ENCODE measurements around the gene DIPK1A. TPM values are rescaled to one million over a fixed set of nuclear protein-coding genes. Genes with fewer than 3 reads are reported as not detected.

Gene DIPK1A
- total and polyA plus RNA-seq, 12 donors: 0.91 to 10.2 (median 3.0) TPM

- intact Hi-C loops (cut with DNase I): loop anchor here in 1 of 2 donors (10.0 kb wide), 1 partner anchor 113 kb away; the partner anchor contains the start of gene DIPK1A
- WGBS, 4 donors: 76 to 89% (median 86%) methylated on average over 2 of the region's 2 CpGs
These were observed 109.5 kb downstream of the DIPK1A start for GRCh38 chr1:92851729-92852128.

GRCh38 chr1:92850019-92850418, 111.2 kb downstream of the DIPK1A start:
- TF ChIP-seq POLR2A (IDR thresholded peaks at IDR 0.05): no peak
- no peak for TF ChIP-seq CTCF (IDR thresholded peaks at IDR 0.05)

More at GRCh38 chr1:92851729-92852128, 109.5 kb downstream of the DIPK1A start:
- Histone ChIP-seq H3K4me1 (replicated peaks in 1 of 2) (no peaks in the 10 kb centered on the region), H3K27ac (no peak overlapping the region), H3K27me3 (no peaks in the 10 kb centered on the region), H3K36me3 (replicated peaks in 1 of 2) (no peaks in the 10 kb centered on the region), H3K4me3 (no peak overlapping the region), H3K9me3 (replicated peaks in 1 of 3) (no peaks in the 10 kb centered on the region)
- no peak for TF ChIP-seq POLR2A (IDR thresholded peaks at IDR 0.05)
- TF ChIP-seq CTCF (IDR thresholded peaks at IDR 0.05): no peak
- DNase-seq: no peak

GRCh38 chr1:92848201-92848600, 113.1 kb downstream of the DIPK1A start:
- H3K4me3 ChIP-seq: no peak overlapping the region
- H3K9me3 ChIP-seq (replicated peaks in 1 of 3): no peaks in the 10 kb centered on the region
- TF ChIP-seq POLR2A (IDR thresholded peaks at IDR 0.05) (no peak), CTCF (IDR thresholded peaks at IDR 0.05) (no peak)
- no peak for DNase-seq
- no peaks in the 10 kb centered on the region for H3K4me1 ChIP-seq (replicated peaks in 1 of 2)
- no peak overlapping the region for H3K27ac ChIP-seq
- peaks cover 0 to 9% of the 10 kb centered on the region in 2 donors for H3K36me3 ChIP-seq (replicated peaks in 1 of 2)
- intact Hi-C loops (cut with DNase I): no loop called here
- H3K27me3 ChIP-seq: no peaks in the 10 kb centered on the region
- WGBS, 4 donors: 83 to 91% (median 88%) methylated on average over 4 of the region's 4 CpGs

More at GRCh38 chr1:92850019-92850418, 111.2 kb downstream of the DIPK1A start:
- Histone ChIP-seq H3K27ac (no peak overlapping the region), H3K9me3 (replicated peaks in 1 of 3) (no peaks in the 10 kb centered on the region), H3K4me3 (no peak overlapping the region), H3K36me3 (replicated peaks in 1 of 2) (no peaks in the 10 kb centered on the region), H3K27me3 (no peaks in the 10 kb centered on the region), H3K4me1 (replicated peaks in 1 of 2) (no peaks in the 10 kb centered on the region)
- intact Hi-C loops (cut with DNase I): loop anchor here in 1 of 2 donors (10.0 kb wide), 1 partner anchor 115 kb away; the partner anchor contains the start of gene DIPK1A
- WGBS, 4 donors: 96 to 100% (median 98%) methylated on average over 3 of the region's 3 CpGs
- no peak for DNase-seq

GRCh38 chr1:92845908-92846307, 115.4 kb downstream of the DIPK1A start:
- H3K4me3 ChIP-seq: no peak overlapping the region
- 59 to 75% (median 63%) methylated on average over 3 of the region's 3 CpGs for WGBS, 4 donors
- H3K9me3 ChIP-seq (replicated peaks in 1 of 3): no peaks in the 10 kb centered on the region
- no peaks in the 10 kb centered on the region for H3K4me1 ChIP-seq (replicated peaks in 1 of 2)
- no peaks in the 10 kb centered on the region for H3K27me3 ChIP-seq
- intact Hi-C loops (cut with DNase I): no loop called here
- DNase-seq: no peak
- peaks cover 0 to 32% of the 10 kb centered on the region in 2 donors for H3K36me3 ChIP-seq (replicated peaks in 1 of 2)
- no peak overlapping the region for H3K27ac ChIP-seq
- TF ChIP-seq POLR2A (IDR thresholded peaks at IDR 0.05) (no peak), CTCF (IDR thresholded peaks at IDR 0.05) (no peak)

Measured in adrenal gland (tissue), 12 donors.